Measurements from ENCODE around the gene RAB3GAP2. TPM values are rescaled to one million over a fixed set of nuclear protein-coding genes. Genes with fewer than 3 reads are reported as not detected.

RAB3GAP2 gene
- total and polyA plus RNA-seq, 2 donors (not counting 1 experiment from before 2014, with no cell fraction given), result 31.0 to 43.8 TPM

GRCh38 chr1:220189750-220190347 is 82.4 kb downstream of the RAB3GAP2 start:
- Histone ChIP-seq H3K27me3 (ENCODE audit: control insufficient read depth, insufficient read depth, low read length) (no peaks in the 10 kb centered on the region), H3K9ac (ENCODE audit: insufficient read depth, low read length) (no peak overlapping the region), H4K20me1 (ENCODE audit: control insufficient read depth, extremely low read depth, insufficient read depth, low read length) (no peaks in the 10 kb centered on the region), H3K79me2 (ENCODE audit: control insufficient read depth, insufficient read depth, low read length) (no peaks in the 10 kb centered on the region), H3K9me3 (ENCODE audit: control insufficient read depth, insufficient read depth, low read depth, low read length) (no peaks in the 10 kb centered on the region), H2AFZ (ENCODE audit: low read length) (no peak overlapping the region), H3K4me2 (ENCODE audit: extremely low read depth, insufficient read depth, low read length) (no peak overlapping the region), H3K4me3 (replicated peaks in 1 of 4; ENCODE audit: control extremely low read depth in 1 of 4, insufficient read depth in 1 of 4, low read depth in 3 of 4, low read length in 4 of 4) (no peak overlapping the region), H3K27ac (ENCODE audit: insufficient read depth, low read length) (no peak overlapping the region), H3K4me1 (ENCODE audit: control insufficient read depth, extremely low read depth, insufficient read depth, low read length) (no peaks in the 10 kb centered on the region), H3K36me3 (ENCODE audit: control insufficient read depth, insufficient read depth, low read length) (peaks cover 11% of the 10 kb centered on the region)
- peak; percentile 18 to 60 for DNase-seq (ENCODE audit: low read depth in 2 of 2)
- peak in 1 of 2 donors; percentile 57 for TF ChIP-seq CTCF (conservative IDR thresholded peaks at IDR 0.05 in 1 of 2, IDR thresholded peaks at IDR 0.05 in 1 of 2; ENCODE audit: low read depth in 1 of 2, low read length in 2 of 2)
- no peak for TF ChIP-seq EZH2 (IDR thresholded peaks at IDR 0.05; ENCODE audit: low read length, missing control alignments)

- Histone ChIP-seq H3K27me3 (ENCODE audit: control insufficient read depth, insufficient read depth, low read length) (no peaks in the 10 kb centered on the region), H3K27ac (ENCODE audit: insufficient read depth, low read length) (no peak overlapping the region), H3K36me3 (ENCODE audit: control insufficient read depth, insufficient read depth, low read length) (peaks cover 11% of the 10 kb centered on the region), H2AFZ (ENCODE audit: low read length) (no peak overlapping the region), H3K79me2 (ENCODE audit: control insufficient read depth, insufficient read depth, low read length) (no peaks in the 10 kb centered on the region), H3K9ac (ENCODE audit: insufficient read depth, low read length) (no peak overlapping the region), H4K20me1 (ENCODE audit: control insufficient read depth, extremely low read depth, insufficient read depth, low read length) (no peaks in the 10 kb centered on the region), H3K4me3 (replicated peaks in 1 of 4; ENCODE audit: control extremely low read depth in 1 of 4, insufficient read depth in 1 of 4, low read depth in 3 of 4, low read length in 4 of 4) (no peak overlapping the region), H3K4me1 (ENCODE audit: control insufficient read depth, extremely low read depth, insufficient read depth, low read length) (no peaks in the 10 kb centered on the region), H3K4me2 (ENCODE audit: extremely low read depth, insufficient read depth, low read length) (no peak overlapping the region), H3K9me3 (ENCODE audit: control insufficient read depth, insufficient read depth, low read depth, low read length) (no peaks in the 10 kb centered on the region)
- no peak for TF ChIP-seq EZH2 (IDR thresholded peaks at IDR 0.05; ENCODE audit: low read length, missing control alignments)
- no peak for TF ChIP-seq CTCF (conservative IDR thresholded peaks at IDR 0.05 in 1 of 2, IDR thresholded peaks at IDR 0.05 in 1 of 2; ENCODE audit: low read depth in 1 of 2, low read length in 2 of 2)
- no peak for DNase-seq (ENCODE audit: low read depth in 2 of 2)
These were observed 83.7 kb downstream of the RAB3GAP2 start for GRCh38 chr1:220188538-220188937.

- H3K9ac ChIP-seq (ENCODE audit: insufficient read depth, low read length), result no peak overlapping the region
- H3K27me3 ChIP-seq (ENCODE audit: control insufficient read depth, insufficient read depth, low read length), result no peaks in the 10 kb centered on the region
- H3K27ac ChIP-seq (ENCODE audit: insufficient read depth, low read length), result no peak overlapping the region
- H3K4me1 ChIP-seq (ENCODE audit: control insufficient read depth, extremely low read depth, insufficient read depth, low read length), result no peaks in the 10 kb centered on the region
- TF ChIP-seq CTCF (conservative IDR thresholded peaks at IDR 0.05 in 1 of 2, IDR thresholded peaks at IDR 0.05 in 1 of 2; ENCODE audit: low read depth in 1 of 2, low read length in 2 of 2), result no peak
- no peak for TF ChIP-seq EZH2 (IDR thresholded peaks at IDR 0.05; ENCODE audit: low read length, missing control alignments)
- no peak overlapping the region for H2AFZ ChIP-seq (ENCODE audit: low read length)
- H3K79me2 ChIP-seq (ENCODE audit: control insufficient read depth, insufficient read depth, low read length), result no peaks in the 10 kb centered on the region
- H3K9me3 ChIP-seq (ENCODE audit: control insufficient read depth, insufficient read depth, low read depth, low read length), result no peaks in the 10 kb centered on the region
- no peak overlapping the region for H3K4me2 ChIP-seq (ENCODE audit: extremely low read depth, insufficient read depth, low read length)
- no peak for DNase-seq (ENCODE audit: low read depth in 2 of 2)
- no peak overlapping the region for H3K4me3 ChIP-seq (replicated peaks in 1 of 4; ENCODE audit: control extremely low read depth in 1 of 4, insufficient read depth in 1 of 4, low read depth in 3 of 4, low read length in 4 of 4)
- H4K20me1 ChIP-seq (ENCODE audit: control insufficient read depth, extremely low read depth, insufficient read depth, low read length), result no peaks in the 10 kb centered on the region
- H3K36me3 ChIP-seq (ENCODE audit: control insufficient read depth, insufficient read depth, low read length), result peaks cover 3% of the 10 kb centered on the region
These were observed 85.5 kb downstream of the RAB3GAP2 start for GRCh38 chr1:220186752-220187151.

Data from fibroblast of lung (primary cell).